GM12878 (cell line): ENCODE measurements around the gene ALG5. TPM values are rescaled to one million over a fixed set of nuclear protein-coding genes. Genes with fewer than 3 reads are reported as not detected.

Experiments used
- ATAC-seq: fragments of 200-7000 bp; cut with Tn5 transposase; 3 replicates; pipeline ENCODE4 v1.9.1; 2020; ENCODE audit warnings: mild to moderate bottlenecking, moderate library complexity
- BruUV-seq: library from RNA; stranded (reverse); fragments of 400-500 nt; replicated peaks from 2 replicates; lab custom pipeline; 2021; lab: Mats Ljungman, UMichigan
- CTCF ChIA-PET: fragments of 300-600 bp; sonication (Branson Sonifier 250); formaldehyde crosslinking; extraction: SDS; loops from one replicate; lab custom pipeline; 2021; ENCODE audit warnings: inconsistent platforms; lab: Yijun Ruan, JAX
- POLR2A ChIA-PET: fragments of 350-600 bp; formaldehyde crosslinking; extraction: SDS; loops from one replicate; lab custom pipeline; 2021; ENCODE audit warnings: inconsistent platforms; lab: Charles Lee
- RAD21 ChIA-PET: fragments of 300-600 bp; sonication (Branson Sonifier 250); formaldehyde crosslinking; loops from one replicate; lab custom pipeline; 2023; ENCODE audit warnings: antibody characterized with exemption; ENCODE audit not compliant: unreplicated experiment; lab: Charles Lee
- SMC1A ChIA-PET: fragments of 300-600 bp; sonication (Branson Sonifier 250); formaldehyde crosslinking; loops from one replicate; lab custom pipeline; 2023; ENCODE audit not compliant: unreplicated experiment, uncharacterized antibody; lab: Charles Lee
- DNase-seq: peaks from one replicate; pipeline ENCODE4 v3.0.0-alpha.2; 2011; ENCODE audit warnings: low read depth, low spot score
- FAIRE-seq: peaks from 3 replicates; lab custom pipeline; 2011; peaks lifted over from hg19 to GRCh38; lab: Jason Lieb, UNC
- H2AFZ ChIP-seq: 2 replicates; pipeline ENCODE4 v1.6.0; 2011; ENCODE audit warnings: low read depth, low read length, control low read depth; ENCODE audit not compliant: control insufficient read depth
- H3K27ac ChIP-seq: 2 replicates; pipeline ENCODE4 v1.5.1; 2011; ENCODE audit warnings: control low read depth; ENCODE audit not compliant: control insufficient read depth, insufficient read depth
- H3K27me3 ChIP-seq, 2 experiments: replicated peaks in 1 of 2; 2 replicates each; pipeline versions ENCODE4 v1.6.0 to v1.6.1; 2011; ENCODE audit warnings: low read length in 1 of 2; ENCODE audit not compliant: control insufficient read depth in 2 of 2, insufficient read depth in 2 of 2
- H3K36me3 ChIP-seq, 2 experiments: 2 replicates each; pipeline ENCODE4 v1.5.1; 2011; ENCODE audit warnings: low read length in 1 of 2; ENCODE audit not compliant: control insufficient read depth in 2 of 2, insufficient read depth in 2 of 2
- H3K4me1 ChIP-seq: 2 replicates; pipeline ENCODE4 v1.6.1; 2011; ENCODE audit warnings: mild to moderate bottlenecking, low read length, moderate library complexity, mixed read lengths; ENCODE audit not compliant: control insufficient read depth, insufficient read depth
- H3K4me2 ChIP-seq: 2 replicates; pipeline ENCODE4 v1.6.0; 2011; ENCODE audit warnings: control low read depth; ENCODE audit not compliant: control insufficient read depth, insufficient read depth
- H3K4me3 ChIP-seq: fragments of 200-600 bp; sonication (generic); 2 replicates; pipeline ENCODE4 v1.5.1; 2016
- H3K79me2 ChIP-seq: 2 replicates; pipeline ENCODE4 v1.6.0; 2011; ENCODE audit warnings: low read length; ENCODE audit not compliant: control insufficient read depth, insufficient read depth
- H3K9ac ChIP-seq: 2 replicates; pipeline ENCODE4 v1.8.0; 2011; ENCODE audit warnings: low read length, control low read depth, mixed read lengths; ENCODE audit not compliant: control insufficient read depth, insufficient read depth
- H3K9me3 ChIP-seq: replicated peaks from 3 replicates; pipeline ENCODE4 v1.5.1; 2011; ENCODE audit warnings: mild to moderate bottlenecking, low read length; ENCODE audit not compliant: control insufficient read depth, insufficient read depth
- H4K20me1 ChIP-seq: 2 replicates; pipeline ENCODE4 v1.6.0; 2011; ENCODE audit not compliant: control insufficient read depth, insufficient read depth
- ATF3 ChIP-seq: IDR thresholded peaks from 2 replicates; pipeline ENCODE4 v1.6.1; 2011; ENCODE audit warnings: low read depth, mild to moderate bottlenecking, low read length, moderate library complexity, borderline replicate concordance; ENCODE audit errors: extremely low read depth
- EED ChIP-seq: sonication (generic); IDR thresholded peaks from 2 replicates; pipeline ENCODE4 v1.6.1; 2016; ENCODE audit warnings: antibody characterized with exemption, low read depth
- JUNB ChIP-seq: IDR thresholded peaks from 2 replicates; pipeline ENCODE4 v1.6.1; 2016; ENCODE audit warnings: antibody characterized with exemption, mild to moderate bottlenecking
- PBX3 ChIP-seq: IDR thresholded peaks from 2 replicates; pipeline ENCODE4 v1.6.1; 2011; ENCODE audit warnings: mild to moderate bottlenecking, low read depth, low read length, moderate library complexity; ENCODE audit not compliant: insufficient replicate concordance
- POU2F2 ChIP-seq: IDR thresholded peaks from 3 replicates; pipeline ENCODE4 v1.6.1; 2011; ENCODE audit warnings: low read depth, mild to moderate bottlenecking, low read length, borderline replicate concordance
- SMC3 ChIP-seq: IDR thresholded peaks from 2 replicates; pipeline ENCODE4 v1.6.1; 2011; ENCODE audit warnings: low read length, improper control_type of control experiment, borderline replicate concordance
- SUPT20H ChIP-seq: IDR thresholded peaks from 2 replicates; pipeline ENCODE4 v1.6.1; 2011; ENCODE audit warnings: low read depth, mild to moderate bottlenecking, low read length, moderate library complexity, borderline replicate concordance; ENCODE audit not compliant: control insufficient read depth
- YBX1 ChIP-seq: fragments of 450-650 bp; IDR thresholded peaks from 2 replicates; pipeline ENCODE4 v1.6.1; 2016; ENCODE audit warnings: antibody characterized with exemption
- ZBED1 ChIP-seq: IDR thresholded peaks from 2 replicates; pipeline ENCODE4 v1.6.1; 2016; ENCODE audit warnings: borderline replicate concordance
- ZBTB40 ChIP-seq: fragments of 450-650 bp; IDR thresholded peaks from 2 replicates; pipeline ENCODE4 v1.6.1; 2016; ENCODE audit warnings: mild to moderate bottlenecking, moderate library complexity, borderline replicate concordance
- ZNF687 ChIP-seq: fragments of 450-650 bp; IDR thresholded peaks from 2 replicates; pipeline ENCODE4 v1.6.1; 2017; ENCODE audit warnings: mild to moderate bottlenecking, moderate library complexity
- WGBS: methylation state at CpG from one replicate; pipeline ENCODE4 v1.1.6; 2016; ENCODE audit warnings: low lambda C conversion rate; ENCODE audit not compliant: insufficient replicate concordance, insufficient coverage; ENCODE audit errors: missing lambda C conversion rate; 5-methylcytosine and 5-hydroxymethylcytosine counted together
- in situ Hi-C: fragments of 300-500 bp; cut with MboI; formaldehyde crosslinking; loops from 9 replicates; pipeline ENCODE4 v1.14.3; 2018; ENCODE audit warnings: mixed read lengths
- intact Hi-C: fragments of 100-400 bp; cut with micrococcal nuclease; formaldehyde crosslinking; loops from one replicate; pipeline ENCODE4 v1.14.2; 2022; ENCODE audit not compliant: unreplicated experiment
- polyA plus RNA-seq, 11 experiments: library from polyadenylated mRNA; depleted of rRNA in 4 of 11; unstranded in 6 of 11; stranded (reverse) in 5 of 11; fragments of >200 nt; fragmentation: Nextera tagmentation in 4 of 11; fragmentation: Illumina TruSeq in 1 of 11; extraction: Ambion mirVana in 4 of 11; extraction: Trizol in 1 of 11; gene quantifications; 1 replicate in 1 of 11; 2 replicates in 10 of 11; pipeline versions ENCODE4 v1.2.1 to v1.2.3, GENCODE V29; 2011 to 2016; ENCODE audit warnings: inconsistent platforms in 2 of 11, missing spikeins in 2 of 11, low read depth in 1 of 11
- total RNA-seq, 4 experiments: library from RNA; depleted of rRNA in 3 of 4; stranded (reverse); fragments of >200 nt in 3 of 4; fragmentation: Illumina TruSeq in 1 of 4; extraction: Trizol in 1 of 4; gene quantifications; 2 replicates each; pipeline versions ENCODE4 v1.2.1 to v1.2.3, GENCODE V29; 2013 to 2021

The ALG5 gene
- total and polyA plus RNA-seq, 10 of the 15 experiments (the other 5 are each of a cell fraction or from before 2014, with no cell fraction given): 23.9 to 82.2 (median 42.5) TPM

GRCh38 chr13:36966404-36966803 is 32.7 kb downstream of the ALG5 start:
- no peaks in the 10 kb centered on the region for H3K79me2 ChIP-seq
- ATAC-seq (no peak), DNase-seq (no peak), FAIRE-seq (no peak)
- POLR2A ChIA-PET: no interaction called here
- no TSS peak for BruUV-seq
- H3K36me3 ChIP-seq: peaks cover 0 to 14% of the 10 kb centered on the region in 2 experiments
- in situ Hi-C loops: no loop called here
- no peaks in the 10 kb centered on the region for H3K4me1 ChIP-seq
- H3K4me3 ChIP-seq: no peak overlapping the region
- no peak overlapping the region for H2AFZ ChIP-seq
- CTCF ChIA-PET: no interaction called here
- no peak overlapping the region for H3K9ac ChIP-seq
- no peaks in the 10 kb centered on the region for H4K20me1 ChIP-seq
- intact Hi-C loops: no loop called here
- no peak overlapping the region for H3K27ac ChIP-seq
- no peak overlapping the region for H3K4me2 ChIP-seq
- no peaks in the 10 kb centered on the region for H3K27me3 ChIP-seq
- WGBS: 94% methylated on average over 4 of the region's 4 CpGs
- RAD21 ChIA-PET: no interaction called here
- SMC1A ChIA-PET: no interaction called here
- H3K9me3 ChIP-seq: no peaks in the 10 kb centered on the region
- TF ChIP-seq JUNB: no peak
- no peak for TF ChIP-seq SMC3
- TF ChIP-seq POU2F2: no peak
- no peak for TF ChIP-seq EED
- no peak for TF ChIP-seq PBX3
- no peak for TF ChIP-seq ZNF687
- no peak for TF ChIP-seq SUPT20H
- TF ChIP-seq ZBED1: no peak
- no peak for TF ChIP-seq ZBTB40
- no peak for TF ChIP-seq YBX1
- no peak for TF ChIP-seq ATF3
